HFFc6 (cell line): Measurements from ENCODE around the gene TMEM205. TPM values are rescaled to one million over a fixed set of nuclear protein-coding genes. Genes with fewer than 3 reads are reported as not detected.
"Not testable (repeated sequence)": the region's sequence is repeated elsewhere in the genome, so short reads cannot be mapped to it uniquely, and the experiment has no call there.

ENCODE experiments used
- DNase-seq: peaks from one replicate; pipeline ENCODE4 v3.0.0-alpha.2; 2018
- H3K27ac Mint-ChIP-seq: 2 replicates; pipeline ENCODE4 v1.8.0; 2020; ENCODE audit warnings: mild to moderate bottlenecking, mixed read lengths
- H3K27me3 Mint-ChIP-seq: 2 replicates; pipeline ENCODE4 v1.8.0; 2021; ENCODE audit warnings: mild to moderate bottlenecking, moderate library complexity, mixed read lengths; ENCODE audit not compliant: insufficient read depth
- H3K36me3 Mint-ChIP-seq: 2 replicates; pipeline ENCODE4 v1.8.0; 2021; ENCODE audit warnings: low read depth, mixed read lengths
- H3K4me1 Mint-ChIP-seq: 2 replicates; pipeline ENCODE4 v1.8.0; 2020; ENCODE audit warnings: low read depth, mixed read lengths
- H3K4me3 Mint-ChIP-seq: 2 replicates; pipeline ENCODE4 v1.8.0; 2020; ENCODE audit warnings: mild to moderate bottlenecking, moderate library complexity, mixed read lengths
- H3K9me3 Mint-ChIP-seq: 2 replicates; pipeline ENCODE4 v1.8.0; 2020; ENCODE audit warnings: mild to moderate bottlenecking, mixed read lengths
- total RNA-seq, 6 experiments: library from RNA; stranded (reverse); fragmentation: NEBNext Ultra II Directional; extraction: Animal tissue kit (Norgen Biotek cat#: 25700); gene quantifications; 2 replicates in 1 of 6; 3 replicates in 5 of 6; pipeline ENCODE4 v1.2.3, GENCODE V29; 2021
- TF ChIP-seq, protein P1 (sequence below): fragments of 200-600 bp; sonication (generic); IDR thresholded peaks from 2 replicates; pipeline ENCODE4 v1.5.0; 2021; ENCODE audit warnings: antibody characterized with exemption, mild to moderate bottlenecking

TMEM205 gene
- total RNA-seq, 6 experiments from 2014 or later, result 36.9 to 51.8 (median 46.5) TPM

DNA sequence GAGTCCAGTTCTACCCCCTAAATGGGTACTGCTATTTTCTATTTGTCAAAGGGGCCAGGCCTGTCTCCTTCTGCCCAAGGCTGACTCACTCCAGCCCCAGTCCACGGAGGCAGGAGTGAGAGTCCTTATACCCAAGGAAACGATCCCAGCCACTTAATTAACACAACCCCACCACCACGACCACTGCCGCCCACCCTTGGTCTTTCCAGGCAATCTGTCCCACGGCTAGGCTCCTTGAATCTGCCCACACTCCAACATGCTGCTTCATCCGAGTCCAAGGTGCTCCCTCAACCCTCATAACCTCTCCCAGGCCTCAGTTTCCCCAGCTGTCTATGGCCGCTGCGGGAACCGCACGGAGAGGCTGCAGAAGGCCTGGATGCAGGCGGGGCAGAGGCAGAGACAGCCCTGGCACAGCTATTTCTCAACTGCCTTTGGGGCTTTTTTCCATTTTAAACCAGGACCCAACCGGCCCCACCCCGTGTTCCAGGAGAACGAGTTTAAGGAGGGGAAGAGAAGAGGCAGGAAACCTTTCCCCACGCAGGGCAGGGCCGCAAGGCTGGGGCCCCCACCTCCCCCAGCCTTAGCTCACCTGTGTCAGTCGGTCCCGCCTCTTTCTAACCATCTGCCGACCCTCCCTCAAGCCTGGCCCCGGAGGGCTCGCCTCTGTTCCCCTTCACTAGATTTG is 7.4 kb downstream of the TMEM205 start:
- peaks cover 10% of the 10 kb centered on the region for H3K4me1 Mint-ChIP-seq
- no peak overlapping the region for H3K27ac Mint-ChIP-seq
- H3K9me3 Mint-ChIP-seq, result no peaks in the 10 kb centered on the region
- no peak for DNase-seq
- H3K27me3 Mint-ChIP-seq, result no peaks in the 10 kb centered on the region
- H3K4me3 Mint-ChIP-seq, result peak overlapping the region; percentile 80
- TF ChIP-seq, protein P1, sequence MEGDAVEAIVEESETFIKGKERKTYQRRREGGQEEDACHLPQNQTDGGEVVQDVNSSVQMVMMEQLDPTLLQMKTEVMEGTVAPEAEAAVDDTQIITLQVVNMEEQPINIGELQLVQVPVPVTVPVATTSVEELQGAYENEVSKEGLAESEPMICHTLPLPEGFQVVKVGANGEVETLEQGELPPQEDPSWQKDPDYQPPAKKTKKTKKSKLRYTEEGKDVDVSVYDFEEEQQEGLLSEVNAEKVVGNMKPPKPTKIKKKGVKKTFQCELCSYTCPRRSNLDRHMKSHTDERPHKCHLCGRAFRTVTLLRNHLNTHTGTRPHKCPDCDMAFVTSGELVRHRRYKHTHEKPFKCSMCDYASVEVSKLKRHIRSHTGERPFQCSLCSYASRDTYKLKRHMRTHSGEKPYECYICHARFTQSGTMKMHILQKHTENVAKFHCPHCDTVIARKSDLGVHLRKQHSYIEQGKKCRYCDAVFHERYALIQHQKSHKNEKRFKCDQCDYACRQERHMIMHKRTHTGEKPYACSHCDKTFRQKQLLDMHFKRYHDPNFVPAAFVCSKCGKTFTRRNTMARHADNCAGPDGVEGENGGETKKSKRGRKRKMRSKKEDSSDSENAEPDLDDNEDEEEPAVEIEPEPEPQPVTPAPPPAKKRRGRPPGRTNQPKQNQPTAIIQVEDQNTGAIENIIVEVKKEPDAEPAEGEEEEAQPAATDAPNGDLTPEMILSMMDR, result no peak
- H3K36me3 Mint-ChIP-seq, result peaks cover 20% of the 10 kb centered on the region

DNA sequence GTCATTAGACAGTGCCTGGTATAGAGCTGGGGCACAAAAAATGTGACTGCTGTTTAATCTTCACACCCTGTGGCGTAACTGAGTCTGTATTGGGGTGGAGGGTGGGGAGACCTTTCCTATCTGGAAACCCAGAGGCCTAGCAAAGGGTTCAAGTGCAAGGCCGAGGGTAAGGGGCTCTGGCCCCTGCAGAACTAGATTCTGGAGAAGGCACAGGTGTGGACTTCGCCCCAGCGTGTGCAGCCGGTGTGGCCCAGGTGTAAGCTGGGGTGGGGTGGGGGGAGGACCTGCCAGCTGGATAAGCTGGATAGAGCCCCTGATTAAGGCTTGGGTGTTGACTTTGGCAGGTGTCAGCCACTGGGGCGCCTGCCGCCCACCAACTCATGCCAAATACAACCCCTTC is 7.9 kb downstream of the TMEM205 start:
- Mint-ChIP-seq H3K27ac (no peak overlapping the region), H3K36me3 (peaks cover 22% of the 10 kb centered on the region), H3K4me3 (no peak overlapping the region; the same call in 1 of the 2 replicates), H3K27me3 (no peaks in the 10 kb centered on the region), H3K9me3 (no peaks in the 10 kb centered on the region), H3K4me1 (peaks cover 10% of the 10 kb centered on the region)
- DNase-seq, result no peak
- TF ChIP-seq, protein P1, result no peak

DNA sequence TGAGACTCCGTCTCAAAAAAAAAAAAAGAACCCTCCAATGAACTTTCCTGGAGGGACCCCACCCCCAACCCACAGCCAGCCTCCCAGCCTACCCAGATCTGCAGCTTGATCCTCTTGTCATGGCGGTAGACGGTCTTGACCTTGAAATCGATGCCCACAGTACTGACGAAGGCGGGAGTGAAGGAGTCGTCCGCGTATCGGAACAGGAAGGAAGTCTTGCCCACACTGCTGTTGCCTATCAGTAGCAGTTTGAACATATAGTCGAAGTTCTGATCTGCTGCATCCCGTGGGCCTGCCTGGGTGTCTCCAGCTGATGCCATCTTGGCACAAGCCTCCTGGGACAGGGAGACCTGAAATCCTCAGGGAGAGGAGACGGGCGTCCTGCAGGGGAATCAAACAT is 9.0 kb downstream of the TMEM205 start:
- Mint-ChIP-seq H3K4me1 (peaks cover 10% of the 10 kb centered on the region), H3K36me3 (peaks cover 28% of the 10 kb centered on the region), H3K27ac (no peak overlapping the region), H3K4me3 (no peak overlapping the region), H3K27me3 (no peaks in the 10 kb centered on the region), H3K9me3 (no peaks in the 10 kb centered on the region)
- no peak for DNase-seq
- TF ChIP-seq, protein P1, result no peak

DNA sequence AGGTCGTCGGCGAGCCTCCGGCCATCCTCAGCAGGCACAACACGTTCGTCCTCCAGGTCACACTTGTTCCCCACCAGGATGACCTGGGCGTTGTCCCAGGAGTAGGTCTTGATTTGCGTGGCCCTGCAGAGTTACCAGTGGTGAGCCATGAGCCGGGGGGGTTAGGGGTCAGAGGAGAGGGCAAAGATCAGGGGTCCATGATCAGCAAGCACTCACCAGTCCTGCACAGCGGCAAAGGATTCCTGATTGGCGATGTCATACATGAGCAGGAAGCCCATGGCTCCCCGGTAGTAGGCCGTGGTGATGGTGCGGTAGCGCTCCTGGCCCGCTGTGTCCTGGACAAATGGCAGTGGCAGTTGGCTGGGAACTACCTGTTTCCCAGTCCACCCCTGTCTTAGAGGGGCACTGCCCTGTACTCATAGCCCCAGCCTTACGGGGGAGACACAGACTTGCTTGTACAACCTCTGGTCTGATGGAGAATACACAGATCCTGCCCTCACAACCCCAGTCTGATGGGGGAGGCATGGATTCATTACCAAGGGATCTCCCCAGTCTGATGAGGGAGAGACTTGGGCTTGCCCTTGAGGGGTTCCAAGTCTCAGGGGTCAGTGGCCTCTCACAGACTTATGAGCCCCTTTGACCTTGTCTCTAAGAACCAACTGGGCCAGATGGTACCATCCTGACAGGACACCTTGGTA is 10.5 kb downstream of the TMEM205 start:
- Mint-ChIP-seq H3K9me3 (no peaks in the 10 kb centered on the region), H3K4me1 (peaks cover 10% of the 10 kb centered on the region), H3K36me3 (peaks cover 28% of the 10 kb centered on the region), H3K27me3 (no peaks in the 10 kb centered on the region), H3K27ac (no peak overlapping the region), H3K4me3 (no peak overlapping the region)
- DNase-seq, result no peak
- TF ChIP-seq, protein P1, result no peak

DNA sequence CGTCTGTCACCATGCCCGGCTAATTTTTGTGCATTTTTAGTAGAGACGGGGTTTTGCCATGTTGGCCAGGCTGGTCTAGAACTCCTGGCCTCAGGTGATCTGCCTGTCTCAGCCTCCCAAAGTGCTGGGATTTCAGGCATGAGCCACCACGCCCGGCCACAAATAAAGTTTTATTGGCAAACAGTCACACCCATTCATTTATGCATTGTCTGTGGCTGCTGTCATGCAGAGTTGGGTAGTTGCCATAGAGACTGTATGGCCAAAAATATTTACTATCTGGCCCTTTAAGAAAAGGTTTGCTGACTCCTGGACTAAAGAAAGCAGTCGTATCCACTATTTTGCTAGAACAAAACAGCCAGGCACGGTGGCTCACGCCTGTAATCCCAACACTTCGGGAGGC is 12.2 kb downstream of the TMEM205 start:
- peaks cover 28% of the 10 kb centered on the region for H3K36me3 Mint-ChIP-seq
- not testable (repeated sequence) for H3K27me3 Mint-ChIP-seq

DNA sequence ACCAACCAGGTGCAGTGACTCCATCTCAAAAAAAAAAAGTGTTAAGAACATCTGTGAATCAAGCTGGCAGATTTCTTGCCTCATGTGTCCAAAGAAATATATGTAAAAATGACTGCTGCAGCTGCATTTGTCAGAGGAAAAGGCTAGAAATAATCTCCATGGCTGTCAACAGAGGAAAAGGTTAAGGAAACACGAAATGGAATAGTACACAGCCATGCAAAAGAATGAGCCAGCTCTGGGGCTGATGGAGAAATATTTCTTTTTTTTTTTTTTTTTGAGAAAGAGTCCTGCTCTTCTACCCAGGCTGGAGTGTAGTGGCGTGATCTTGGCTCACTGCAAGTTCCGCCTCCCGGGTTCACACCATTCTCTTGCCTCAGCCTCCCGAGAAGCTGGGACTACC is 13.2 kb downstream of the TMEM205 start:
- H3K4me3 Mint-ChIP-seq, result no peak overlapping the region

More for the DNA sequence above, 12.2 kb downstream of the TMEM205 start:
- H3K4me1 Mint-ChIP-seq, H3K4me3 Mint-ChIP-seq, H3K9me3 Mint-ChIP-seq: not testable (repeated sequence)
- H3K27ac Mint-ChIP-seq, result peak overlapping the region; percentile 72
- DNase-seq, result peak; percentile 72

More for the DNA sequence above, 13.2 kb downstream of the TMEM205 start:
- Mint-ChIP-seq H3K27ac (no peak overlapping the region), H3K27me3 (no peaks in the 10 kb centered on the region), H3K9me3 (no peaks in the 10 kb centered on the region), H3K36me3 (peaks cover 28% of the 10 kb centered on the region), H3K4me1 (no peaks in the 10 kb centered on the region)
- DNase-seq, result no peak
- TF ChIP-seq, protein P1, result no peak
